Umbilical cord (tissue), 2 donors: ENCODE data around the gene UBR3. TPM values are rescaled to one million over a fixed set of nuclear protein-coding genes. Genes with fewer than 3 reads are reported as not detected.
"Not testable (repeated sequence)": the region's sequence is repeated elsewhere in the genome, so short reads cannot be mapped to it uniquely, and the experiment has no call there.

Experiments used
- DNase-seq: peaks from one replicate; pipeline ENCODE4 v3.0.0-alpha.2; 2015; ENCODE audit warnings: low spot score
- total RNA-seq: library from RNA; depleted of rRNA; stranded (reverse); fragments of >200 nt; gene quantifications from one replicate; pipeline ENCODE4 v1.2.3, GENCODE V29; 2014; ENCODE audit warnings: low replicate concordance; ENCODE audit not compliant: insufficient read depth

UBR3 gene
- total RNA-seq, 1 donor from 2014 or later: 124 TPM

- DNase-seq: no peak
Measured at GRCh38 chr2:169946092-169946491, 118.8 kb downstream of the UBR3 start.

- DNase-seq: no peak
Measured at GRCh38 chr2:169946546-169946945, 119.3 kb downstream of the UBR3 start.

- no peak for DNase-seq
Measured at GRCh38 chr2:169955940-169956339, 128.7 kb downstream of the UBR3 start.

GRCh38 chr2:169957219-169957618 lies 130.0 kb downstream of the UBR3 start:
- DNase-seq: not testable (repeated sequence)

GRCh38 chr2:169961911-169962310 lies 134.7 kb downstream of the UBR3 start:
- no peak for DNase-seq

GRCh38 chr2:169963786-169964185 lies 136.5 kb downstream of the UBR3 start:
- no peak for DNase-seq

- no peak for DNase-seq
Measured at GRCh38 chr2:169964740-169965139, 137.5 kb downstream of the UBR3 start.

GRCh38 chr2:169965495-169965894 lies 138.2 kb downstream of the UBR3 start:
- no peak for DNase-seq

GRCh38 chr2:169966454-169966853 lies 139.2 kb downstream of the UBR3 start:
- no peak for DNase-seq

- DNase-seq: no peak
Measured at GRCh38 chr2:169968743-169969142, 141.5 kb downstream of the UBR3 start.

GRCh38 chr2:169975221-169975620 lies 148.0 kb downstream of the UBR3 start:
- DNase-seq: no peak

- DNase-seq: no peak
Measured at GRCh38 chr2:169976335-169976851, 149.1 kb downstream of the UBR3 start.

- DNase-seq: no peak
Measured at GRCh38 chr2:169977530-169977929, 150.3 kb downstream of the UBR3 start.

GRCh38 chr2:169978402-169979017 lies 151.3 kb downstream of the UBR3 start:
- DNase-seq: no peak

GRCh38 chr2:169979025-169979424 lies 151.8 kb downstream of the UBR3 start:
- no peak for DNase-seq

GRCh38 chr2:169980001-169980400 lies 152.7 kb downstream of the UBR3 start:
- no peak for DNase-seq

GRCh38 chr2:169980643-169981042 lies 153.4 kb downstream of the UBR3 start:
- DNase-seq: no peak

- DNase-seq: no peak
Measured at GRCh38 chr2:169982929-169983328, 155.7 kb downstream of the UBR3 start.

- no peak for DNase-seq
Measured at GRCh38 chr2:169983506-169983905, 156.3 kb downstream of the UBR3 start.

- DNase-seq: no peak
Measured at GRCh38 chr2:169984145-169984544, 156.9 kb downstream of the UBR3 start.

- no peak for DNase-seq
Measured at GRCh38 chr2:169994752-169995151, 167.5 kb downstream of the UBR3 start.

GRCh38 chr2:169997140-169997887 lies 170.1 kb downstream of the UBR3 start:
- DNase-seq: no peak

- DNase-seq: no peak
Measured at GRCh38 chr2:169999054-169999453, 171.8 kb downstream of the UBR3 start.
